Lower lobe of right lung (tissue), 2 donors: Measurements from ENCODE around the gene TAS2R46. TPM values are rescaled to one million over a fixed set of nuclear protein-coding genes. Genes with fewer than 3 reads are reported as not detected.
"Not testable (repeated sequence)": the region's sequence is repeated elsewhere in the genome, so short reads cannot be mapped to it uniquely, and the experiment has no call there.

Source experiments
- ATAC-seq, 2 donors: fragments of 200-7000 bp; cut with Tn5 transposase; one replicate each; pipeline ENCODE4 v1.9.1; 2020 to 2022; ENCODE audit warnings: mild to moderate bottlenecking in 2 of 2, moderate library complexity in 2 of 2
- DNase-seq: peaks from one replicate; pipeline ENCODE4 v3.0.0-alpha.2; 2020
- H3K27ac ChIP-seq: fragments of 200-600 bp; one replicate; pipeline ENCODE4 v1.8.0; 2022
- H3K27me3 ChIP-seq: fragments of 200-600 bp; one replicate; pipeline ENCODE4 v1.8.0; 2022; ENCODE audit warnings: low read depth
- H3K36me3 ChIP-seq: fragments of 200-600 bp; one replicate; pipeline ENCODE4 v1.8.0; 2022; ENCODE audit warnings: mild to moderate bottlenecking
- H3K4me1 ChIP-seq: fragments of 200-600 bp; one replicate; pipeline ENCODE4 v1.8.0; 2022
- H3K4me3 ChIP-seq: fragments of 200-600 bp; one replicate; pipeline ENCODE4 v1.8.0; 2022; ENCODE audit warnings: mild to moderate bottlenecking
- H3K9me3 ChIP-seq: fragments of 200-600 bp; one replicate; pipeline ENCODE4 v1.8.0; 2022
- intact Hi-C: fragments of 100-400 bp; cut with DNase I; formaldehyde crosslinking; loops from one replicate; pipeline ENCODE4 v1.11.0; 2022
- long read RNA-seq: library from polyadenylated mRNA; unstranded; transcript quantifications from one replicate; pipeline ENCODE4 v2.0.0, GENCODE V29; 2021
- total RNA-seq: library from RNA; stranded (reverse); fragmentation: NEBNext Ultra II Directional; extraction: Animal tissue kit (Norgen Biotek cat#: 25700); gene quantifications from one replicate; pipeline ENCODE4 v1.2.1, GENCODE V29; 2021
- TF ChIP-seq, protein P1 (sequence below): fragments of 200-600 bp; IDR thresholded peaks from one replicate; pipeline ENCODE4 v1.8.0; 2022; ENCODE audit warnings: antibody characterized with exemption, mild to moderate bottlenecking
- donor health status: DM: no; HTN: yes; CAD: no; lungs with severe emphysema.

The TAS2R46 gene
- 1.7 TPM for total RNA-seq
- long read RNA-seq = 0 reads

DNA sequence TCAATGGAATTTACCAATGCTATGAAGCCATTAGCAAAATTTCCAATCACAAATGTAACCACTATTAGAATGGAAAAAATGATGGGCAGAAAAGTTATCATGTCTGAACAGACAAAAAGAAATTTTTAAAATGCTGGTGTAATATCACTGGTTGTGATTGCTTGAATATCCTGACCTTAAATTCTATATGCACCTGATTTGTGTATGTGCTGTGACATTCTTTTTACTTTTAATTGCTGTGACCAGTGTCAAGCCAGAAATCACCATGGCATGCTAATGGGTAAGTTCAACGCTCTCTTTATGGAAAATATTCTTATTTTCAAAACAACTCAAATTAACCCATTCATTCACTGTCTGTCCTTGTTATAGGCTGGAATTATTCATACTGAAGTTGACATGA is at the start of gene TAS2R46:
TAS2R46 (minus strand) TSS at position 101 of the 400 bp plus-strand sequence; CDS start at position 101, 0 bp downstream.
- H3K27me3 ChIP-seq, ATAC-seq, H3K4me3 ChIP-seq, H3K27ac ChIP-seq, H3K4me1 ChIP-seq, H3K36me3 ChIP-seq, intact Hi-C loops, DNase-seq, H3K9me3 ChIP-seq: not testable (repeated sequence)

- H3K27ac ChIP-seq, intact Hi-C loops, DNase-seq, ATAC-seq, H3K4me1 ChIP-seq, H3K27me3 ChIP-seq, H3K4me3 ChIP-seq, H3K36me3 ChIP-seq: not testable (repeated sequence)
- peaks cover 12% of the 10 kb centered on the region for H3K9me3 ChIP-seq
Measured at GRCh38 chr12:11111213-11111612, 49.1 kb upstream of the TAS2R46 start.

DNA sequence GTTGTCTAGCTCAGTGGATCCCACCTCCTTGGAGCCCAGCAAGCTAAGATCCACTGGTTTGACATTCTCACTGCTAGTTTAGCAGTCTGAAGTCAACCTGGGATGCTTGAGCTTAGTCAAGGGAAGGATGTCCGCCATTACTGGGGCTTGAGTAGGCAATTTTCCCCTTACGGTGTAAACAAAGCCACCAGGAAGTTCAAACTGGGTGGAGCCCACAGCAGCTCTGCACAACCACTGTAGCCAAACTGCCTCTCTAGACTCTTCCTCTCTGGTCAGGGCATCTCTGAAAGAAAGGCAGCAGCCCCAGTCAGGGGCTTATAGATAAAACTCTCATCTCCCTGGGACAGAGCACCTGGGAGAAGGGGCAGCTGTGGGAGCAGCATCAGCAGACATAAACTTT is 46.8 kb upstream of the TAS2R46 start:
- no peak overlapping the region for H3K4me3 ChIP-seq
- intact Hi-C loops = no loop called here
- DNase-seq (no peak), ATAC-seq (no peak)
- H3K4me1 ChIP-seq = no peaks in the 10 kb centered on the region
- no peaks in the 10 kb centered on the region for H3K27me3 ChIP-seq
- peaks cover 8% of the 10 kb centered on the region for H3K9me3 ChIP-seq
- TF ChIP-seq, protein P1, sequence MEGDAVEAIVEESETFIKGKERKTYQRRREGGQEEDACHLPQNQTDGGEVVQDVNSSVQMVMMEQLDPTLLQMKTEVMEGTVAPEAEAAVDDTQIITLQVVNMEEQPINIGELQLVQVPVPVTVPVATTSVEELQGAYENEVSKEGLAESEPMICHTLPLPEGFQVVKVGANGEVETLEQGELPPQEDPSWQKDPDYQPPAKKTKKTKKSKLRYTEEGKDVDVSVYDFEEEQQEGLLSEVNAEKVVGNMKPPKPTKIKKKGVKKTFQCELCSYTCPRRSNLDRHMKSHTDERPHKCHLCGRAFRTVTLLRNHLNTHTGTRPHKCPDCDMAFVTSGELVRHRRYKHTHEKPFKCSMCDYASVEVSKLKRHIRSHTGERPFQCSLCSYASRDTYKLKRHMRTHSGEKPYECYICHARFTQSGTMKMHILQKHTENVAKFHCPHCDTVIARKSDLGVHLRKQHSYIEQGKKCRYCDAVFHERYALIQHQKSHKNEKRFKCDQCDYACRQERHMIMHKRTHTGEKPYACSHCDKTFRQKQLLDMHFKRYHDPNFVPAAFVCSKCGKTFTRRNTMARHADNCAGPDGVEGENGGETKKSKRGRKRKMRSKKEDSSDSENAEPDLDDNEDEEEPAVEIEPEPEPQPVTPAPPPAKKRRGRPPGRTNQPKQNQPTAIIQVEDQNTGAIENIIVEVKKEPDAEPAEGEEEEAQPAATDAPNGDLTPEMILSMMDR = no peak
- no peaks in the 10 kb centered on the region for H3K36me3 ChIP-seq
- H3K27ac ChIP-seq = no peak overlapping the region

GRCh38 chr12:11107719-11108118 is 45.6 kb upstream of the TAS2R46 start:
- Histone ChIP-seq H3K9me3 (peaks cover 8% of the 10 kb centered on the region), H3K4me3 (no peak overlapping the region), H3K27ac (no peak overlapping the region), H3K4me1 (no peaks in the 10 kb centered on the region), H3K36me3 (no peaks in the 10 kb centered on the region), H3K27me3 (no peaks in the 10 kb centered on the region)
- no peak for ATAC-seq
- TF ChIP-seq, protein P1 = no peak
- intact Hi-C loops = no loop called here
- DNase-seq = no peak

DNA sequence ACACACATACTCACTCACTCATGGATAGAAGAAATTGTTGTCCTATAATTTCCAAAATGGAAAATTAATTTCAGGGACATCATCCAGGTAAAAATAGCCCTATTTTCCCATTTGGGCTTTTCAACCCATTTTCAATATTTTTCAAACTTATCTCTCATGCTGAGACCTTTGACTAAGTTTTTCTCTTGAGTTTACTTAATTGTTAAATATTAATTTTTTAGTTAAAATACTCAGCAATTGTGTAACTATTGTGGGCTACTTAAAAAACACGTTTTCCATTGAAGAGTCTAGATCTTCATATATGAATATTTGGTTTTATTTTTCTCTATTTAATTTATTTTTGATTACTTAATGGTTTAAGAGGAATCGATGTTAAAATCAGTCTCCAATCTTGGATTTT is 44.2 kb upstream of the TAS2R46 start:
- H3K36me3 ChIP-seq = no peaks in the 10 kb centered on the region
- H3K27me3 ChIP-seq = no peaks in the 10 kb centered on the region
- DNase-seq (no peak), ATAC-seq (no peak)
- no peaks in the 10 kb centered on the region for H3K4me1 ChIP-seq
- peaks cover 6% of the 10 kb centered on the region for H3K9me3 ChIP-seq
- intact Hi-C loops = no loop called here
- H3K4me3 ChIP-seq = no peak overlapping the region
- TF ChIP-seq, protein P1 = no peak
- no peak overlapping the region for H3K27ac ChIP-seq

- DNase-seq = no peak
- H3K27ac ChIP-seq = no peak overlapping the region
- no peaks in the 10 kb centered on the region for H3K36me3 ChIP-seq
- no peaks in the 10 kb centered on the region for H3K9me3 ChIP-seq
- TF ChIP-seq, protein P1 = no peak
- intact Hi-C loops = no loop called here
- no peak for ATAC-seq
- no peaks in the 10 kb centered on the region for H3K27me3 ChIP-seq
- H3K4me1 ChIP-seq = no peaks in the 10 kb centered on the region
- H3K4me3 ChIP-seq = no peak overlapping the region
Measured at GRCh38 chr12:11105546-11105945, 43.5 kb upstream of the TAS2R46 start.

DNA sequence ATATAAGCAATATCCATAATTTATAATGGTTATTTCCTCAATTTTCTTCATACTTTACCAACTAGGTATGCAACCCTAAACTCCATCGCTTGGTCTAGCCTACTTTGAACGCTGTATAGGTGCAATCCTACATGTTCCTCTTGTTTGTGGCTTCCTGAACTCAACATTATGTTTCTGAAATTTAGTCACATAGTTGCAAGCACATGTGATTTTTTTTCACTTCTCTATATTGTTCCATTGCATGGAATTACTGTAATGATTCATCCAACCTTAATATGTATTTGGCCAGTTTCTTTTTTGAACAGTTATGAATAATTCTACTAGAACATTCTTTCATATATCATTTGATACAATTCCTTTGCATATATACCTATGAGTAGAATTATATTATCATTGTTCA is 32.8 kb upstream of the TAS2R46 start:
- ATAC-seq, H3K27ac ChIP-seq, intact Hi-C loops, H3K9me3 ChIP-seq, H3K4me3 ChIP-seq, H3K36me3 ChIP-seq, H3K27me3 ChIP-seq, DNase-seq, H3K4me1 ChIP-seq: not testable (repeated sequence)
